ENCODE results near the gene DNAJC3. TPM values are rescaled to one million over a fixed set of nuclear protein-coding genes. Genes with fewer than 3 reads are reported as not detected.
"Not testable (repeated sequence)": the region's sequence is repeated elsewhere in the genome, so short reads cannot be mapped to it uniquely, and the experiment has no call there.

The DNAJC3 gene
- total RNA-seq, 1 donor from 2014 or later: 42.5 TPM

- not testable (repeated sequence) for DNase-seq (ENCODE audit: low read depth)
Observed at GRCh38 chr13:95712846-95713245, 35.9 kb downstream of the DNAJC3 start.

GRCh38 chr13:95713651-95714050, 36.7 kb downstream of the DNAJC3 start:
- DNase-seq (ENCODE audit: low read depth): no peak

- DNase-seq (ENCODE audit: low read depth): no peak
Observed at GRCh38 chr13:95714142-95714832, 37.3 kb downstream of the DNAJC3 start.

DNA sequence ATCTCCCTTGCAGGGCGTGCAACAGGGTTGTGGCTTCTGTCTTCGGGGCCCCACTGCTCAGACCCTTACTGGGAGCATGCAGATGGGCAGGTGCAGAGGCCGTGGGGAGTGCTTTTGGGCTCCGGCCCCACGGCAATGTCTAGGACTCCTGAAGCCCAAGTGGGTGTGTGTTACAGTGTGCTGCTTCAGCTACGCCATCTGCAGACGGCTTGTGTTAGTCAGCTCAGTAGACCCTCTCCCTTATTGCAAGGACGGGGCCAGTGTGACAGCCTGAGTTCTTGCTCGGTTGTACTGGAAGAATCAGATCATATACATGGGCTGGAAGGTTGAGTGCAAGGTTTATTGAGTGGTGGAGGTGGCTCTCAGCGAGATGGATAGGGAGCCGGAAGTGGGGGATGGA, 39.3 kb downstream of the DNAJC3 start:
- DNase-seq (ENCODE audit: low read depth): no peak

DNA sequence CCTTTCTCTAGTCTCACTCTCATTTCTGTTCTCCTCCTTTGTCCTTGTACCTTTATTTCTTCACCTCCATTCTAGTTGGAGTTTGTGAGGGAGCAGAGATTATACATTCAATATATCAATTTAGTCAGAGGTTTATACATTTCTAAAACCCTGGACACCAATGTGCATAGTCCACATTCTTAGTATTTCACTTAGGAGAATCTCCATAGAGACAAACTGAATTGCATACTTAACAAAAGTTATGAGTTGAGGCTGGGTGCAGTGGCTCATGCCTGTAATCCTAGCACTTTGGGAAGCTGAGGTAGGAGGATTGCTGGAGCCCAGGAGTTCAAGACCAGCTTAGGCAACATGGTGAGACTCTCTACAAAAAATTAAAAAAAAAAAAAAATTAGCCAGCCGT, 45.3 kb downstream of the DNAJC3 start:
- DNase-seq (ENCODE audit: low read depth): no peak

- no peak for DNase-seq (ENCODE audit: low read depth)
Observed at GRCh38 chr13:95723438-95723837, 46.5 kb downstream of the DNAJC3 start.

DNA sequence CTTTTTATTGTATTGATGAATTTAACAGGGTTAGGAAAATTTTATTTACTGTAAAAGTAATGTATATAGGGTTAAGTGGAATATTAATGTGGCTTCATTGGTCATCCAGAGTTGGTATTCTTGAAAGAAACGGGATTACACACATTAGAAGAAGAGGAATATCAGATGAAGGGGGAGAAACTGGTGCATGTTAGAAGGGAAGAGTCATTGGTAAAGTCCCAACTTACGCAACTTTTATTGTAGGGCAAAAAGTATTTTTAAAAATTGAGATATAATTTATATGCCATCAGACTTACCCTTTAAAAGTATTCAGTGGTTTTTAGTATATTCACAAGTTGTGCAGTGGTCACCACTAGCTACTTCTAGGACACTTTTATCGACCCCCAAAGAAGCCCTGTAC, 47.3 kb downstream of the DNAJC3 start:
- DNase-seq (ENCODE audit: low read depth): no peak

GRCh38 chr13:95726876-95727275, 49.9 kb downstream of the DNAJC3 start:
- DNase-seq (ENCODE audit: low read depth): no peak

DNA sequence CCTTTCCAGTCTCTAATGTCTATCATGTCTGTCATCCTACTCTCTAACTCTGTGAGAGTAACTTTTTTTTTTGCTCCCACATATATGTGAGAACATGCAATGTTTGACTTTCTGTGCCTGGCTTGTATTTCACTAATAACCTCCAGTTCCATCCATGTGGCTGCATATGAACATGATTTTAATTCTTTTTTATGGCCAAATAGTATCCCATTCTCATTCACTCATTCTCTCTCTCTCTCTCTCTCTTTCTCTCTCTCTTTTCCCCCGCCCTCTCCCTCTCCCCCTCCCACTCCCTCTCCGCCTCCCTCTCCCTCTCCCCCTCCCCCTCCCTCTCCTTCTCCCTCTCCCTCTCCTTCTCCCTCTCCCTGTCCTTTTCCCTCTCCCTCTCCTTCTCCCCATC, 52.0 kb downstream of the DNAJC3 start:
- DNase-seq (ENCODE audit: low read depth): no peak

GRCh38 chr13:95734124-95734523, 57.2 kb downstream of the DNAJC3 start:
- no peak for DNase-seq (ENCODE audit: low read depth)

GRCh38 chr13:95740071-95740978, 63.4 kb downstream of the DNAJC3 start:
- DNase-seq (ENCODE audit: low read depth): not testable (repeated sequence)

- DNase-seq (ENCODE audit: low read depth): peak; percentile 18
Observed at GRCh38 chr13:95740979-95741320, 64.0 kb downstream of the DNAJC3 start.

GRCh38 chr13:95741584-95742563, 64.9 kb downstream of the DNAJC3 start:
- DNase-seq (ENCODE audit: low read depth): no peak

DNA sequence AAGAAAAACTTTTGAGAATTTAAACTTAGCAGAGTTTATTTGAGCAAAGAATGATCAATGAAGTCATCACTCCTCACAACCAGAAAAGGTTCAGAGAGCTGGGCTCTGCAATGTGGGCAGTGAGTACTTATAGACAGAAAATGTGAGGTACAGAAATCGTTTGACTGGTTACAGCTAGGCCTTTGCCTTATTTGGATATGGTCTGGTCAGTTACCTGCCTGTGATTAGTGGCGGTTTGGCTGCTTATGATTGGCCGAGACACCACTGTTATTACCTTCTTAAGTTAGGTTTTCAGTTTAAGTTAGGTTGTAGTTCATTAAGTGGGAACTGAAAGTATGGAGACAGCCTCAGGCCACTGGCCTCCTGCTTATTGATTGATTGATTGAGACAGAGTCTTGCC, 66.3 kb downstream of the DNAJC3 start:
- no peak for DNase-seq (ENCODE audit: low read depth)

- DNase-seq (ENCODE audit: low read depth): no peak
Observed at GRCh38 chr13:95745289-95745688, 68.3 kb downstream of the DNAJC3 start.

DNA sequence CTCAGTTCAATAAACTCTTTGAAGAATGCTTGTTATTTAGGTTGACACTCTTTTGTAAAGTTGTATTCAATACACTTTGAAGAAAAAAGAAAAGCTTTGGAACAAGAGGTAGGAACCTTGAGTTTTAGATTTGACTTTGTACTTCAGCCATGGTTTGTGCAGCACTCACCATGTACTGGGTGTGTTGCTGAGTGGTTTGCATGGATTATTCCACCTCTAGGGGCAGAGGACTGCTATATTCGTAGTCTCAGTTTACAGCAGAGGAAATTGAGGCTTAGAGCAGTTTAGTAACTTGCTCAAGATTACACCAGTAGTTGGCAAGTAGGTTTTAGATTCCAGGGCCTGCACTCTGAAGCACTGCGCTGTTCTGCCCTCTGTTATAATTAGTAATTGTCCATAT, 68.8 kb downstream of the DNAJC3 start:
- DNase-seq (ENCODE audit: low read depth): no peak

DNA sequence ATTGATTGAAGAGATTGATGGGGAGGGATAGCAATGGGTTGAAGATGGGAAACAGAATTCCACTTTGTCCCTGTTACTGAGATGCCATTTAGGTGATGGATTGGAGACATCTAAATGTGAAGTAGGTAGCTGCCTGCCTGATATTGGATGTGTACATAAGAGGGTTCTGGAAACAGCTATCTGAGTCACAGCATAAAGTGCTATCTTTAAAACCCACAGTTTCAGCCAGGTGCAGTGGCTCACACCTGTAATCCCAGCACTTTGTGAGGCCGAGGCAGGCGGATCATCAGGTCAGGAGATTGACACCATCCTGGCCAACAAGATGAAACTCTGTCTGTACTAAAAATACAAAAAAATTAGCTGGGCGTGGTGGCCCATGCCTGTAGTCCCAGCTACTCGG, 72.6 kb downstream of the DNAJC3 start:
- DNase-seq (ENCODE audit: low read depth): no peak

DNA sequence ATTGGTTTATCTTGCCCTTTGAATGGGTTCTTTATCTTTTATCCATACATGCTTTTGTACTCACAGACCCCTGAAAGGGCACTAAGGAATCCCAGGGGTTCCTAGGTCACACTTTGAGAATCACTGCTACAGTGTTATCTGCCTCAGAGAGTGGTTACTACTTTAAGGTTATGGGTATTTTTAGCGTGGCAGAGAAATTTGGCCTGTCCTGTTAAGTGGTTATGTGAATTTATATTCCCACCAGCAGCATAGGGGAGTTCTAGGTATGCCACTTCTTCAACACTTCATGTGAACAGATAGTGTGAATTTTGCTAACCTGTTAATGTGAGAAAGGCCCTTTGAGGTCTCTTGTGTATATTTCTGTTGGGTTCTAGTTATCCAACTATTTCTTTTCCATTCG, 75.7 kb downstream of the DNAJC3 start:
- no peak for DNase-seq (ENCODE audit: low read depth)

DNA sequence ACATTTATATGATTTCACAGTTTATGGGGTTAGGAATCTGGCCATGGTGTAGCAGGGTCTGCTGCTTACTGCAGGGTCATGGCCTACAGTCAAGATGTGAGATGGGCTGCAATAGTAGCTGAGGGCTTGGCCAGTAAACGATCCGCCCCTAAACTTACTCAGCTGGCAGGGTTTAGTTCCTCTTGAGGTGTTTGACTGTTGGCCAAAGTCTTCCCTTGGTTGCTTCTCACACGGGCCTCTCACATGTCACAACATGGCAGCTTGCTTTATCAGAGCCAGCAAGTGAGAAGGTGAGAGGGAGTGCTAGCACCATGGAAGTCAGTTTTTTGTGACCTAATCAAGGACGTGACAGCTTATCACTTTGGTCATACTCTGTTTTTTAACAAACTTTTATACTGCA, 77.1 kb downstream of the DNAJC3 start:
- no peak for DNase-seq (ENCODE audit: low read depth)

DNA sequence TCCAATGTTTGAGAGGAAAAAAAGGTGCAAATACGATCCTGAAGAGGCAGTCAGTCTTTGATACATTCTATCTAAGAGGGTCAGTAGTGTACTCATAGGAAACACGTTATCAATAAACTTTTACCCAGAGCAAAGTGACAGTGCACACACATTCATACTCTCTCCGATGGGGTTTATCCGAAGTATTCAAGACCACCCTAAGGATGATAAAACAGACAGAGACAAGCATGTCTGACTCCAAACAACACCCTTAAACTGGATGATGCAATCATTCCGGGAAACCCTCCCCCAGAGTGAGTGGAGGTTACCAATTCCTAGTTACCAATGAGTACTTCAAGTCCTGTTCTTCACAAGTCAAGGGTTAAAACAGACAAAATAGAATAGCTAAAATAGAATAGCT, 79.1 kb downstream of the DNAJC3 start:
- no peak for DNase-seq (ENCODE audit: low read depth)

DNA sequence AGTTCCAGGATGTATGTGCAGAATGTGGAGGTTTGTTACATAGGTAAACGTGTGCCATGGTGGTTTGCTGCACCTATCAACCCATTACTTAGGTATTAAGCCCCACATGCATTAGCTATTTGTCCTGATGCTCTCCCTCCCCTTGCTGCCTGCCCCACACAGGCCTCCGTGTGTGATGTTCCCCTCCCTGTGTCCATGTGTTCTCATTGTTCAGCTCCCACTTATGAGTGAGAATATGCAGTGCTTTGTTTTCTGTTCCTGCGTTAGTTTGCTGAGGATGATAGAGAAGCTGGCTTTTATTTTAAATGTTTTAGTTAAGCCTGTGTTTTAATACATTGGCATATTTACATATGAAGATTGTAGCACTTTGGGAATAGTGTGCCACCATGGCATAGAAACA, 85.7 kb downstream of the DNAJC3 start:
- DNase-seq (ENCODE audit: low read depth): not testable (repeated sequence)

DNA sequence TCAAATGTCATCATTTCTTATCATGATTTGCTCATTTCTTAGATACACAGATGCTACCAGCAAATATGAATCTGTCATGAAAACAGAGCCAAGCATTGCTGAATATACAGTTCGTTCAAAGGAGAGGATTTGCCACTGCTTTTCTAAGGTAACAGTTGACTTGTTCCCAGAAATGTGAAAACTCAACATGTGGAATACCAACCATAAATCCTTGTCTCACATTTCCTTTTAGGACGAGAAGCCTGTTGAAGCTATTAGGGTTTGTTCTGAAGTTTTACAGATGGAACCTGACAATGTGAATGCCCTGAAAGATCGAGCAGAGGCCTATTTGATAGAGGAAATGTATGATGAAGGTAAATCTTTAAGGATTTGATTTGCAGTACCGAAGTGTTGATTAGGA, 86.7 kb downstream of the DNAJC3 start:
- no peak for DNase-seq (ENCODE audit: low read depth)

All from myocyte (in vitro differentiated cells).